Thyroid gland (tissue), 4 donors: ENCODE data around the gene FANCF. TPM values are rescaled to one million over a fixed set of nuclear protein-coding genes. Genes with fewer than 3 reads are reported as not detected.

Experiments
- DNase-seq, 2 donors: peaks; one replicate each; pipeline ENCODE4 v3.0.0-alpha.2; 2019
- H3K27ac ChIP-seq, 3 donors: fragments of 200-600 bp; sonication (generic); 1 replicate in 2 of 3; 2 replicates in 1 of 3; pipeline ENCODE4 v1.5.1; 2016 to 2019; ENCODE audit warnings: mild to moderate bottlenecking in 1 of 3, moderate library complexity in 1 of 3
- H3K27me3 ChIP-seq: fragments of 200-600 bp; sonication (generic); one replicate; pipeline ENCODE4 v1.5.1; 2019
- H3K36me3 ChIP-seq, 2 donors: fragments of 200-600 bp; sonication (generic); one replicate each; pipeline ENCODE4 v1.5.1; 2016 to 2019
- H3K4me1 ChIP-seq, 2 donors: fragments of 200-600 bp; sonication (generic); one replicate each; pipeline ENCODE4 v1.5.1; 2017 to 2019
- H3K4me3 ChIP-seq, 3 donors: fragments of 200-600 bp; sonication (generic); replicated peaks in 1 of 3; 1 replicate in 2 of 3; 2 replicates in 1 of 3; pipeline ENCODE4 v1.5.1; 2016; ENCODE audit warnings: mild to moderate bottlenecking in 1 of 3
- H3K9me3 ChIP-seq: fragments of 200-600 bp; sonication (generic); one replicate; pipeline ENCODE4 v1.5.1; 2017
- CTCF ChIP-seq, 6 experiments: fragments of 200-600 bp in 3 of 6; fragments of 450-650 bp in 3 of 6; sonication (generic) in 3 of 6; IDR thresholded peaks; one replicate each; pipeline ENCODE4 v1.5.1; 2016 to 2019; ENCODE audit warnings: antibody characterized with exemption in 6 of 6, mild to moderate bottlenecking in 2 of 6, inconsistent platforms in 1 of 6, moderate library complexity in 1 of 6
- POLR2A ChIP-seq, 2 donors: fragments of 450-650 bp; IDR thresholded peaks; one replicate each; pipeline ENCODE4 v1.6.1; 2017; ENCODE audit warnings: antibody characterized with exemption in 2 of 2, mild to moderate bottlenecking in 2 of 2, moderate library complexity in 1 of 2
- WGBS, 2 donors: methylation state at CpG; one replicate each; pipeline ENCODE4 v1.1.5; 2017; 5-methylcytosine and 5-hydroxymethylcytosine counted together
- intact Hi-C: fragments of 100-400 bp; cut with DNase I; formaldehyde crosslinking; loops from one replicate; pipeline ENCODE4 v1.15.1; 2023
- total RNA-seq, 4 donors: library from RNA; depleted of rRNA; stranded (reverse); fragments of >200 nt; gene quantifications; one replicate each; pipeline ENCODE4 v1.2.3, GENCODE V29; 2016

FANCF gene
- total RNA-seq, 4 donors from 2014 or later, result 8.6 to 15.2 (median 13.4) TPM

- H3K4me1 ChIP-seq, result peaks cover 10 to 15% of the 10 kb centered on the region in 2 donors
- no peaks in the 10 kb centered on the region for H3K36me3 ChIP-seq
- peak; percentile 71 to 77 for DNase-seq
- H3K27ac ChIP-seq, result peak overlapping the region; percentile 83 to 88 (median 85)
- WGBS, 2 donors, result 5 to 6% methylated on average over 17 to 18 of the region's 31 CpGs
- intact Hi-C loops, result loop anchor here (10.0 kb wide), 1 partner anchor 200 kb away; the partner anchor contains the start of gene SVIP
- peak overlapping the region; percentile 57 to 66 (median 63) for H3K4me3 ChIP-seq
- TF ChIP-seq CTCF (IDR thresholded peaks at IDR 0.05) (peak in 4 of 6 experiments; percentile 15 to 38 (median 25)), POLR2A (IDR thresholded peaks at IDR 0.05) (no peak)
- no peaks in the 10 kb centered on the region for H3K9me3 ChIP-seq
- H3K27me3 ChIP-seq, result no peaks in the 10 kb centered on the region
Observed at GRCh38 chr11:22624742-22625447, 728 bp downstream of the FANCF start.

GRCh38 chr11:22617868-22618267 lies 7.8 kb downstream of the FANCF start:
- Histone ChIP-seq H3K27me3 (no peaks in the 10 kb centered on the region), H3K4me1 (no peaks in the 10 kb centered on the region), H3K9me3 (no peaks in the 10 kb centered on the region), H3K36me3 (no peaks in the 10 kb centered on the region), H3K27ac (no peak overlapping the region), H3K4me3 (no peak overlapping the region)
- TF ChIP-seq POLR2A (IDR thresholded peaks at IDR 0.05), result no peak
- TF ChIP-seq CTCF (IDR thresholded peaks at IDR 0.05), result no peak
- intact Hi-C loops, result no loop called here
- DNase-seq, result no peak
- 89 to 90% methylated on average over 5 of the region's 5 CpGs for WGBS, 2 donors

- 32 to 46% methylated on average over 1 of the region's 1 CpG for WGBS, 2 donors
- TF ChIP-seq CTCF (IDR thresholded peaks at IDR 0.05) (no peak), POLR2A (IDR thresholded peaks at IDR 0.05) (no peak)
- no peak for DNase-seq
- H3K27me3 ChIP-seq, result no peaks in the 10 kb centered on the region
- H3K4me1 ChIP-seq, result no peaks in the 10 kb centered on the region
- H3K27ac ChIP-seq, result no peak overlapping the region
- H3K36me3 ChIP-seq, result no peaks in the 10 kb centered on the region
- no peaks in the 10 kb centered on the region for H3K9me3 ChIP-seq
- intact Hi-C loops, result no loop called here
- no peak overlapping the region for H3K4me3 ChIP-seq
Observed at GRCh38 chr11:22603933-22604332, 21.7 kb downstream of the FANCF start.

GRCh38 chr11:22602504-22602903 lies 23.1 kb downstream of the FANCF start:
- Histone ChIP-seq H3K36me3 (no peaks in the 10 kb centered on the region), H3K27ac (no peak overlapping the region), H3K4me1 (no peaks in the 10 kb centered on the region), H3K27me3 (no peaks in the 10 kb centered on the region), H3K4me3 (no peak overlapping the region), H3K9me3 (no peaks in the 10 kb centered on the region)
- no peak for TF ChIP-seq CTCF (IDR thresholded peaks at IDR 0.05)
- no peak for DNase-seq
- intact Hi-C loops, result no loop called here

GRCh38 chr11:22599458-22599857 lies 26.2 kb downstream of the FANCF start:
- DNase-seq, result no peak
- Histone ChIP-seq H3K9me3 (no peaks in the 10 kb centered on the region), H3K4me3 (no peak overlapping the region), H3K27me3 (no peaks in the 10 kb centered on the region), H3K36me3 (no peaks in the 10 kb centered on the region), H3K4me1 (no peaks in the 10 kb centered on the region), H3K27ac (no peak overlapping the region)
- intact Hi-C loops, result no loop called here
- WGBS, 2 donors, result 86 to 88% methylated on average over 5 of the region's 5 CpGs
- no peak for TF ChIP-seq CTCF (IDR thresholded peaks at IDR 0.05)
- TF ChIP-seq POLR2A (IDR thresholded peaks at IDR 0.05), result no peak
